ENCODE measurements around the gene PTPRCAP.

- TF ChIP-seq EP300 (IDR thresholded peaks at IDR 0.05; ENCODE audit: low read depth) (no peak), CTCF (IDR thresholded peaks at IDR 0.05) (no peak)
Observed at GRCh38 chr11:67415501-67416304, 21.8 kb downstream of the PTPRCAP start, which contains the start of gene CARNS1.

Measured in transverse colon (tissue), 3 donors.